Ishikawa (cell line): Measurements from ENCODE around the gene XRCC1.

Source experiments
- CEBPB ChIP-seq: IDR thresholded peaks from 2 replicates; pipeline ENCODE4 v1.6.1; 2012
- CREB1 ChIP-seq: IDR thresholded peaks from 2 replicates; pipeline ENCODE4 v1.6.1; 2012; ENCODE audit warnings: low read depth
- EGR1 ChIP-seq: IDR thresholded peaks from 2 replicates; pipeline ENCODE4 v1.6.1; 2012
- EP300 ChIP-seq: IDR thresholded peaks from 2 replicates; pipeline ENCODE4 v1.6.1; 2012; ENCODE audit warnings: borderline replicate concordance
- FOXM1 ChIP-seq: IDR thresholded peaks from 2 replicates; pipeline ENCODE4 v1.6.1; 2012; ENCODE audit warnings: low read depth, borderline replicate concordance
- NFIC ChIP-seq: IDR thresholded peaks from 2 replicates; pipeline ENCODE4 v1.6.1; 2012
- RAD21 ChIP-seq: IDR thresholded peaks from 2 replicates; pipeline ENCODE4 v1.6.1; 2012; ENCODE audit warnings: low read depth
- REST ChIP-seq: IDR thresholded peaks from 2 replicates; pipeline ENCODE4 v1.6.1; 2012; ENCODE audit warnings: low read depth, mild to moderate bottlenecking
- TAF1 ChIP-seq: IDR thresholded peaks from 2 replicates; pipeline ENCODE4 v1.6.1; 2012; ENCODE audit warnings: low read depth, mild to moderate bottlenecking
- TCF12 ChIP-seq: IDR thresholded peaks from 2 replicates; pipeline ENCODE4 v1.6.1; 2012; ENCODE audit warnings: low read depth
- TEAD4 ChIP-seq: IDR thresholded peaks from 2 replicates; pipeline ENCODE4 v1.6.1; 2012
- USF1 ChIP-seq: IDR thresholded peaks from 2 replicates; pipeline ENCODE4 v1.6.1; 2012
- YY1 ChIP-seq: IDR thresholded peaks from 2 replicates; pipeline ENCODE4 v1.6.1; 2012; ENCODE audit warnings: low read depth
- ZBTB7A ChIP-seq: IDR thresholded peaks from 2 replicates; pipeline ENCODE4 v1.6.1; 2012; ENCODE audit warnings: low read depth
- TF ChIP-seq, protein P1 (sequence below): IDR thresholded peaks from 2 replicates; pipeline ENCODE4 v1.6.1; 2012

Gene XRCC1

GRCh38 chr19:43524922-43525835 lies 50.1 kb downstream of the XRCC1 start:
- TF ChIP-seq FOXM1 (no peak), TAF1 (no peak), NFIC (no peak), YY1 (no peak), CEBPB (no peak), CREB1 (no peak)
- TF ChIP-seq, protein P1, sequence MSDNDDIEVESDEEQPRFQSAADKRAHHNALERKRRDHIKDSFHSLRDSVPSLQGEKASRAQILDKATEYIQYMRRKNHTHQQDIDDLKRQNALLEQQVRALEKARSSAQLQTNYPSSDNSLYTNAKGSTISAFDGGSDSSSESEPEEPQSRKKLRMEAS, result no peak

DNA sequence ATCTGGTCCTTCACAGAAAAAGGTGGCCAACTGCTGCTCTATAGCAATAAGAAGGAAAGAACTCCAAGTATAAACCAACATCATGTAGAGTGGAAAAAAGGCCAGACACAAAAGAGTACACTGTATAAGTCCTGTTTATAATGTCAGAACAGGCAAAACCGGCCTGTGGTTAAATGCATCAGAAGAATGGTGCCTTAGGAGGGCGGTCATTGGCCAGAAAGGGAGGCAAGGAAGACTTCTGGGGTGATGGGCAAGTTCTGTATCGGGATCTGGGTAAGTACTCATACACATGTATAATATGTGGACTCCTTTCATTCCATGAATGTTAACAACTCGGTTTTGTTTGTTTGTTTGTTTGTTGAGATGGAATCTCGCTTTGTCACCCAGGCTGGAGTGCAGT lies 52.4 kb downstream of the XRCC1 start:
- TF ChIP-seq ZBTB7A (no peak), USF1 (no peak), CEBPB (no peak), TEAD4 (no peak), REST (no peak), EP300 (no peak), TAF1 (no peak), FOXM1 (no peak), CREB1 (no peak), EGR1 (no peak), TCF12 (no peak), NFIC (no peak), RAD21 (no peak), YY1 (no peak)
- TF ChIP-seq, protein P1, result no peak

GRCh38 chr19:43519436-43520088 lies 55.8 kb downstream of the XRCC1 start:
- TF ChIP-seq EP300 (no peak), RAD21 (peak; percentile 94), FOXM1 (no peak), ZBTB7A (no peak), NFIC (no peak)

GRCh38 chr19:43518051-43518450 lies 57.3 kb downstream of the XRCC1 start:
- no peak for TF ChIP-seq ZBTB7A
- TF ChIP-seq TCF12, result no peak
- TF ChIP-seq CEBPB, result no peak
- TF ChIP-seq USF1, result no peak
- no peak for TF ChIP-seq EP300
- TF ChIP-seq REST, result no peak
- no peak for TF ChIP-seq TEAD4
- TF ChIP-seq RAD21, result no peak
- no peak for TF ChIP-seq CREB1
- TF ChIP-seq, protein P1, result no peak
- no peak for TF ChIP-seq TAF1
- TF ChIP-seq YY1, result no peak
- TF ChIP-seq FOXM1, result no peak
- no peak for TF ChIP-seq EGR1
- TF ChIP-seq NFIC, result no peak

DNA sequence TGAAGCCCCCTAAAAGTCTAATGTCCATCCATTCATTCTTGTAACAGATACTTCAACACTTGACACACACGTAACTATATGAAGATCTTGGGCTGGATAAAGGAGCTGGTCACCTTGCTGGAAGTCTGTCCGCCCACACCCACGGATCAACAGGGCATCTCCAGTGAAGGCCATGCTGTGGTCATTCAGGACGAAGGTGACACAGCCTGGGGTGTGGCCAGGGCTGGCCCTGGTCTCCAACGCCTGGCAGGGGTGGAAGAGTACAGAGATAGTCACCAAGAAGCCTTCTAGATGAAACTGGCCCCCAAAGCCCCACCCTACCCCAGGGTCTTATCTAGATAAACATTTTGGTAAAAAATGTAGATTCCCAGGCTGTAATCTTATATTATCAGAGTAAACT lies 64.0 kb downstream of the XRCC1 start:
- no peak for TF ChIP-seq NFIC

GRCh38 chr19:43510713-43511112 lies 64.6 kb downstream of the XRCC1 start:
- no peak for TF ChIP-seq FOXM1
- TF ChIP-seq USF1, result no peak
- no peak for TF ChIP-seq EP300
- no peak for TF ChIP-seq REST
- no peak for TF ChIP-seq RAD21
